ENCODE data around the gene HTR2C. TPM values are rescaled to one million over a fixed set of nuclear protein-coding genes. Genes with fewer than 3 reads are reported as not detected.

Gene HTR2C
- total RNA-seq, 4 donors from 2014 or later, result not detected

DNA sequence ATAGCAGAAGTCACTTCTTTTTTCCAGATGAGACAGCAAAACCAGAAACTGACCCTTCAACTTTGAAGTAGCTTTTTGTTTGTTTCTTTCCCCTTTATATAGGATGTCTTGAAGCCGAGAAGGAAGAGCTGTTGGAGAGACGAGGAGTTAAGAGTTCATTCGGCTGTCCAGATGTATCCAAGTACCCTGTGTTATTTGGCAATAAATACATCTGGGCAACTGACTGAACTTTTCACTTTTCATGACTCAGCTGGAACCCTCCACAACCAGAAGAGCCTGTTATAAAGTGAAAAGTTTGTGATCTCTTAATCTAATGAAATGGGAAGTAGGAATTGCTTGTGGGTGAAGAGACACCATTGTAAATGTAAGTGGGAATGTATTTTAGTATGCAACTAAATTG, 131.2 kb downstream of the HTR2C start:
- intact Hi-C loops (cut with DNase I), result no loop called here
- WGBS, 2 donors, result 41 to 54% methylated on average over 3 of the region's 3 CpGs
- H3K4me3 ChIP-seq (replicated peaks in 1 of 3), result no peak overlapping the region
- H3K9me3 ChIP-seq, result no peaks in the 10 kb centered on the region
- no peak for DNase-seq
- no peaks in the 10 kb centered on the region for H3K27me3 ChIP-seq
- H3K27ac ChIP-seq, result no peak overlapping the region
- TF ChIP-seq POLR2A (IDR thresholded peaks at IDR 0.05), result no peak
- TF ChIP-seq, protein P1, sequence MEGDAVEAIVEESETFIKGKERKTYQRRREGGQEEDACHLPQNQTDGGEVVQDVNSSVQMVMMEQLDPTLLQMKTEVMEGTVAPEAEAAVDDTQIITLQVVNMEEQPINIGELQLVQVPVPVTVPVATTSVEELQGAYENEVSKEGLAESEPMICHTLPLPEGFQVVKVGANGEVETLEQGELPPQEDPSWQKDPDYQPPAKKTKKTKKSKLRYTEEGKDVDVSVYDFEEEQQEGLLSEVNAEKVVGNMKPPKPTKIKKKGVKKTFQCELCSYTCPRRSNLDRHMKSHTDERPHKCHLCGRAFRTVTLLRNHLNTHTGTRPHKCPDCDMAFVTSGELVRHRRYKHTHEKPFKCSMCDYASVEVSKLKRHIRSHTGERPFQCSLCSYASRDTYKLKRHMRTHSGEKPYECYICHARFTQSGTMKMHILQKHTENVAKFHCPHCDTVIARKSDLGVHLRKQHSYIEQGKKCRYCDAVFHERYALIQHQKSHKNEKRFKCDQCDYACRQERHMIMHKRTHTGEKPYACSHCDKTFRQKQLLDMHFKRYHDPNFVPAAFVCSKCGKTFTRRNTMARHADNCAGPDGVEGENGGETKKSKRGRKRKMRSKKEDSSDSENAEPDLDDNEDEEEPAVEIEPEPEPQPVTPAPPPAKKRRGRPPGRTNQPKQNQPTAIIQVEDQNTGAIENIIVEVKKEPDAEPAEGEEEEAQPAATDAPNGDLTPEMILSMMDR (IDR thresholded peaks at IDR 0.05), result no peak
- no peaks in the 10 kb centered on the region for H3K36me3 ChIP-seq
- H3K4me1 ChIP-seq, result no peaks in the 10 kb centered on the region

GRCh38 chrX:114717921-114718320, 134.0 kb downstream of the HTR2C start:
- Histone ChIP-seq H3K27me3 (no peaks in the 10 kb centered on the region), H3K36me3 (no peaks in the 10 kb centered on the region), H3K9me3 (no peaks in the 10 kb centered on the region), H3K4me1 (no peaks in the 10 kb centered on the region), H3K27ac (no peak overlapping the region), H3K4me3 (replicated peaks in 1 of 3) (no peak overlapping the region)
- TF ChIP-seq, protein P1 (IDR thresholded peaks at IDR 0.05), result no peak
- TF ChIP-seq POLR2A (IDR thresholded peaks at IDR 0.05), result no peak
- DNase-seq, result no peak
- 67 to 95% methylated on average over 6 of the region's 6 CpGs for WGBS, 2 donors
- intact Hi-C loops (cut with DNase I), result no loop called here

GRCh38 chrX:114766541-114766940, 182.7 kb downstream of the HTR2C start:
- Histone ChIP-seq H3K9me3 (no peaks in the 10 kb centered on the region), H3K27ac (no peak overlapping the region), H3K36me3 (no peaks in the 10 kb centered on the region), H3K4me3 (replicated peaks in 1 of 3) (no peak overlapping the region), H3K27me3 (no peaks in the 10 kb centered on the region), H3K4me1 (no peaks in the 10 kb centered on the region)
- no peak for TF ChIP-seq POLR2A (IDR thresholded peaks at IDR 0.05)
- TF ChIP-seq, protein P1 (IDR thresholded peaks at IDR 0.05), result no peak
- intact Hi-C loops (cut with DNase I), result no loop called here
- 90 to 93% methylated on average over 1 of the region's 1 CpG for WGBS, 2 donors
- no peak for DNase-seq

DNA sequence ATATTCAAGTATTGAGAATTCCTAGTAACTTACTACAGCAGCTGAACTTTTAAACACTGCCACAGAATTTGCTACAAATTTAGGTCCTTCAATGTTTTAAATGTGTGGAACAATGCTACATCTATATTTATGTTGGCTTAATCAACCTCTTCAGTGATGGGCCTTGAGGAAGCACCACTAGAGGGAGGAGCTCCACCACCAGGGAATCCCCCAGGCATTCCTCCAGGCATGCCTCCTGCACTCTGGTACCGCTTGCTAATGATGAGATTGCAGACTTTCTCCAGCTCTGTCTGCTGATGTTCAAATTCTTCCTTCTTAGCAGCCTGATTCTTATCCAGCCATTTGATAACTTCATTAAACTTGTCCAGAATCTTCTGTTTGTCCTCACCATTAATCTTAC, 190.8 kb downstream of the HTR2C start:
- Histone ChIP-seq H3K27me3 (no peaks in the 10 kb centered on the region), H3K4me1 (no peaks in the 10 kb centered on the region), H3K4me3 (replicated peaks in 1 of 3) (no peak overlapping the region), H3K36me3 (no peaks in the 10 kb centered on the region), H3K9me3 (no peaks in the 10 kb centered on the region), H3K27ac (no peak overlapping the region)
- TF ChIP-seq, protein P1 (IDR thresholded peaks at IDR 0.05), result no peak
- TF ChIP-seq POLR2A (IDR thresholded peaks at IDR 0.05), result no peak
- intact Hi-C loops (cut with DNase I), result no loop called here
- 67 to 86% methylated on average over 1 of the region's 1 CpG for WGBS, 2 donors
- DNase-seq, result no peak

DNA sequence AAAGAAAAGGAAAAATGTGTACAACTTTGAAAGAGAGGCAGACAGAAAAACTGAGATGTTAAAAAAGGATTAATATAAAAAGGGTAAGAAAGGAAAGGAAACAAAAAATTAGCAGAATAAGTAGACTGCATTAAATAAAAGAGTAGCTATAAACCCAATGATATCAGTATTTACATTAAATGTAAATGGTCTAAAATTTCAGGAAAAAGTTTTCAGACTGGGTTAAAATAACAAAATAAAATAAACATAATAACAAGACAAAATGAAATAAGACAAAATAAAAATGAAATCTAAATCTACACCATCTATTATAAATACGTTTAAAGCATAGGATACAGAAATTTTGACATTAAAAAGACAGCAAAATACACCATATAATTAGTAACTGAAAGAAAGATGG, 199.0 kb downstream of the HTR2C start:
- intact Hi-C loops (cut with DNase I), result no loop called here
- no peak overlapping the region for H3K4me3 ChIP-seq (replicated peaks in 1 of 3)
- no peak for DNase-seq
- no peaks in the 10 kb centered on the region for H3K36me3 ChIP-seq
- no peaks in the 10 kb centered on the region for H3K4me1 ChIP-seq
- TF ChIP-seq POLR2A (IDR thresholded peaks at IDR 0.05), result no peak
- TF ChIP-seq, protein P1 (IDR thresholded peaks at IDR 0.05), result no peak
- H3K27me3 ChIP-seq, result no peaks in the 10 kb centered on the region
- no peak overlapping the region for H3K27ac ChIP-seq
- H3K9me3 ChIP-seq, result no peaks in the 10 kb centered on the region
- WGBS, 2 donors, result 48 to 50% methylated on average over 1 of the region's 1 CpG
